HG02759 (cell line): ENCODE measurements around the gene PALS2.
A peak's percentile ranks its signal among the peaks of the same experiment; 100 is the strongest.

Experiments used
- ATAC-seq: cut with Tn5 transposase; IDR thresholded peaks from one replicate; pipeline ENCODE4 v1.9.1; 2021; ENCODE audit warnings: mild to moderate bottlenecking, moderate library complexity; ENCODE audit not compliant: unreplicated experiment

The PALS2 gene, protein sequence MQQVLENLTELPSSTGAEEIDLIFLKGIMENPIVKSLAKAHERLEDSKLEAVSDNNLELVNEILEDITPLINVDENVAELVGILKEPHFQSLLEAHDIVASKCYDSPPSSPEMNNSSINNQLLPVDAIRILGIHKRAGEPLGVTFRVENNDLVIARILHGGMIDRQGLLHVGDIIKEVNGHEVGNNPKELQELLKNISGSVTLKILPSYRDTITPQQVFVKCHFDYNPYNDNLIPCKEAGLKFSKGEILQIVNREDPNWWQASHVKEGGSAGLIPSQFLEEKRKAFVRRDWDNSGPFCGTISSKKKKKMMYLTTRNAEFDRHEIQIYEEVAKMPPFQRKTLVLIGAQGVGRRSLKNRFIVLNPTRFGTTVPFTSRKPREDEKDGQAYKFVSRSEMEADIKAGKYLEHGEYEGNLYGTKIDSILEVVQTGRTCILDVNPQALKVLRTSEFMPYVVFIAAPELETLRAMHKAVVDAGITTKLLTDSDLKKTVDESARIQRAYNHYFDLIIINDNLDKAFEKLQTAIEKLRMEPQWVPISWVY

DNA sequence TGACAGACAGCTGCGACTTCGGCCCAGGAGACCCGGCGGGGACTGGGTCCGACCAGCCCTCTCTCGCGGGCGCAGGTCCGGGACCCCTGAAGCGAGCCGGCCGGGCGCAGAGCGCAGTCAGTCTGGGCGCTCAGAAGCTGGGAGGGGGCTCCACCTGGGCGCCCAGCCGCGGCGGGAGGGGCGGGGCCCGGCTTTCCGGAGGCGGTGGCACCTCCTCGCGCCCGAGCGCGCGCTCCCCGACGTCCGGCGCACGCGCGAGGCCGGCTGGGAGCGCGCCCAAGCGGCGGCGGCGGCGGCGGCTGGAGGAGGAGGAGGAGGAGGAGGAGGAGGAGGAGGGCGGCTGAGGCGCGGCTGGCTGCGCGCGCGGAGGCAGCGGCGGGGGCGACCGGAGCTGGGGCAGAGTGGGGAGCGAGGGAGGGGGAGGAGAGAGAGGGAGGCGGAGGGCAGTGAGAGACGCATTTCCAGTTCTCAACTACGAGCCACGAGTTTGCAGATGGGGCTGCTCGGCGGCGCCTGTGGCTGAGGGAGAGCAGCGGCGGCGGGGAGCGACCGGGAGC lies at the start of gene PALS2:
PALS2 (plus strand) TSS at position 456 of the 557 bp plus-strand sequence. CDS start 50,216 bp downstream, outside the sequence.
- ATAC-seq, result peak; percentile 58

DNA sequence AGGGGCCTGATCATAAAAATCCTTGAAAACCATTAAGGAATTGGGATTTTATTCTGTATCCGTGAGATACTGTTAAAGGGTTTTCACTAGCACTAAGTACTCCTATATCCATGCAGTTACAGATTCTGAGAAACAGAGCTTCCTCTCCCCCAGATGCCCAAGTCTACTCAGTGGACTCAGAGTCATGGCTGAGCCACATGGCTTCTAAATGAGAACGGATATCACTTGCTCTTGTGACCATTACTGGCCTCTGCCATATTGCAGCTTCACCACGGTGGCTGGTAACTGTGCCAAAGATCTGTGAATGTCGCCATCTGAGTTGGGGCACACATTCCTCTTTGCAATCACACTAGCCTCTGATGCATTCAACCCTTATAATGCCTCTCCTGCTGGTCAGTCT lies 42.0 kb upstream of the PALS2 start:
- no peak for ATAC-seq

DNA sequence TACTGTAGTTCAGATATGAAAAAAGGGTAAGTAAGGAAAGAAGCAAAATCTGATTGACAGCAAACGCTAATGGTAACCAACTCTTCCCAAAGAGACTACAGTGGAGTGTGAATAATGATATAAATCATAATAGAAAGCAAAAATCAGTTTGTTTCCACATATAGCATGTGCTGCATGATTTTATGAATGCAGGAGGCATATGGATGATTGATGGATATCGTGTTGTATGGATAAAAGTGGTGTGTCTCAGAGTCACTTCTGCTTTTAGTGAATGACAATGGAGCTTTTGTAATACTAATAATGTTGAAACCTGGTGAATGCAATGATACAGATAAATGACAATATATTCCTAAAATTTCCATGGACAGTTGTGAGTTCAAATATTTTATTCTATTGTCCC lies 36.6 kb upstream of the PALS2 start:
- no peak for ATAC-seq

DNA sequence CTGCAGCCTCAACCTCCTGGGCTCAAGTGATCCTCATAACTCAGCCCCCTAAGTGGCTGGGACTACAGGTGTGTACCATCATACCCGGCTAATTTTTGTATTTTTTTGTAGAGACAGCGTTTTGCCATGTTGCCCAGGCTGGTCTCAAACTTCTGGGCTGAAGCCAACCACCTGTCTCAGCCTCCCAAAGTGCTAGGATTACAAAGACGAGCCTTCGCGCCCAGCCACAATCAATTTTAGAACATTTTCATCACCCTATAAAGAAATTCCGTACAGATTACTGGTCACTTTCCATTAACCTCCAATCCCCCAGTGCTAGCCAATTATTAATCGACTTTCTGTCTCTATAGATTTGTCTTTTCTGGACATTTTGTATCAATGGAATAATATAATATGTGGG lies 32.3 kb upstream of the PALS2 start:
- ATAC-seq, result no peak

DNA sequence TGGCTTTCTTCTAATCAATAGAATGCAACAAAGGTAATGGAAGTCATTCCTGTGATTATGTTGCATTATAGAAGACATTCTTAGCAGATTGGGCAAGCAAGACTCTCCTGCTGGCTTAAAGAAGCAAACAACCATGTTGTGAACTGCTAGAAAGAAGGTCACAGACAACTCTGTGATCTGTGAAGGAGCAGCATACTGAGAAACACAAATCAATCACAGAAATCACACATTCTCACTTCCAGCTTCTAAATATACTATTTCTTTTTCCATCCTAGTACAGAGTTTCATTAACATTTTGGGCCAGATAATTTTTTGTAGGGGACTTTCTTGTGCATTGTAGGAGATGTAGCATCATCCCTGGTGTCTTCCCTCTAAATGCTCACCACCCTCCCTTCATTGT lies 28.0 kb upstream of the PALS2 start:
- ATAC-seq, result no peak

DNA sequence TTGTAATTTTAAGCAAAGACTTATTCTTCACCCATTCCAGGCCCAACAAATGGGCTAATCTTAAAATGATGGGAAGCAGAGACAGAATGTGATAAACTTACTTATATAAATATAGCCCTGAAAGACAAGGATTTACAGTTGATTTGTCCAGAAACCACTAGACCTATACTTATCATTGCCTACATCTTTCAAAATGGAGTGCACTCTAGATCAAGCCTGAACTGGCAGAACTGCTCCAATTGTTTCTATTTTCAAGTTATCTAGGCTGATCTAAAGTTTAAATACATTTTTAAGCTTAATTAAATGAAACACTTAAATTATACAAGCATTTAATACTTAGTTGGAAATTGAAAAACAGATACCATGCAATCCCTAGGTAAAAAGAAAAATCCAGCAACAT lies 24.9 kb upstream of the PALS2 start:
- no peak for ATAC-seq

DNA sequence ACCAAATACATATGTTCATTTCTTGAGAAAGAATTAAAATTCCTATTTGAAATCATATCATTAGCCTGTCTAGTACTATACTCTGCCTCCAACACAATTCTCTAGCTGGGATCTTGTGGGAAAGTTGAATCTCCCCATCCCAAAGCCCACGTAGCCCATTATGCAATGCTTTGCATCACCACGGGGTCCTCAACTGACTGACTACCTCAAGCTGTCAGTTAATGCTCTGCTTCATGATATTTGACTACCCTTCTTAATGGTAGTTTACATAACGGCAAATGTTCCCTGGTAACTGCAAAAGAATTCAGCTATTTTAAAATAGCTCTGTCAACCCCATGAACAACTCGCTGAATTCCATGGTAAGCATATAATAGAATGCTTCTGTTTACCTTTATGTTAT lies 23.3 kb upstream of the PALS2 start:
- no peak for ATAC-seq

DNA sequence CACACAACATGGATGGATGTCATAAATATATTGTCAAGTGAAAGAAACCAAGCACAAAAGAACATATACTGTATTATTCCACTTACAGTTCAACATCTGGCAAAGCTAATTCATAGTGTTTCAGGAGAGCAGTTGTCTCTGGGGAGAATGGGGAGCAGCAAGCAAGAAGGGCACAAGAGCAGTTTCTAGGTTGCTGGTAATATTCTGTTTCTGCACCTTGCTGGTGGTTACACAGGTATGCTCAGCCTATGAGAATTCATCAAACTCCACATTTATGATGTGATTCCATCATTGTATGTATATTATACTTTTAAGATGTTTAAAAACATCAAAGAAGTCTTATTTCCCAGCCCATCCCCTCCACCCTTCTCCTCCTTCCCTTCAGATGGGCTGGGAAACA lies 18.1 kb upstream of the PALS2 start:
- ATAC-seq, result no peak

DNA sequence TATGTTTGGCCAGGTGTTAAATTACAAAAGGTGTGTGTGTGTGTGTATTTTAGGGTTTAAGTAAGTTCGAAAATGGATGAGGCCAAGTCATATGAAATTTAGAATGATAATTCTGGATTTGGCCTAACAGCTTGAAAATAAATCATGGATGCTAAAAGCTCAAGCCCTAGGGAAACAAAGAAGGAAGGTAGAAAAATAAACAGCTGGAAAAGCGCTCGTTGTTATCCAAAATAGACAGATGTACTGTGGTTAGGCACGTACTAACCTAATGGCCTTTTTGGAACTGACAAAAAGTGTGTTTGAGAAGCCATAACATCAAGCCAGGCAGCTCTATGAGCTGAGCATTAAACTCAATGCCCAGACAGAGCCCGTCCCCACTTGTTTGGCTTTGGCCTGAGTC lies 17.5 kb upstream of the PALS2 start:
- no peak for ATAC-seq

DNA sequence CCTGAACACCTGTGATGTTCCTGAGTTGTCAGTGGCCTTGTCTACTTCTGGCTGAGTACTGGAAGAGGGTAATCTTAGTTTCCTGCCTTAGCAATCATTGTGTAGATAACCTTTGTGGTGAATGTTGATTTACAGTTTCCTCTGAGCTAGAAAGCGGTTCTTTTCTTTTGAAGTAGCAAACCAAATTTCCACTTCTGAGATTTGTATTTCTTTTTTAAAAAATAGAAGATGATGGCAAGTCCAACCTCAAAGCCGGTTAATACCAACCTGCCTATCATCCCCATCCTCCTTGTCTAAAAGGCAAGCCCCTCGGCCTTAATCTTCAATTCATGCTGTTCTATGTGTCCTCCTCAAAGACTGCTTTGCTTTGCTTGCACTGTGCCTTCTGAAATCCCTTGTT lies 12.5 kb upstream of the PALS2 start:
- ATAC-seq, result no peak

DNA sequence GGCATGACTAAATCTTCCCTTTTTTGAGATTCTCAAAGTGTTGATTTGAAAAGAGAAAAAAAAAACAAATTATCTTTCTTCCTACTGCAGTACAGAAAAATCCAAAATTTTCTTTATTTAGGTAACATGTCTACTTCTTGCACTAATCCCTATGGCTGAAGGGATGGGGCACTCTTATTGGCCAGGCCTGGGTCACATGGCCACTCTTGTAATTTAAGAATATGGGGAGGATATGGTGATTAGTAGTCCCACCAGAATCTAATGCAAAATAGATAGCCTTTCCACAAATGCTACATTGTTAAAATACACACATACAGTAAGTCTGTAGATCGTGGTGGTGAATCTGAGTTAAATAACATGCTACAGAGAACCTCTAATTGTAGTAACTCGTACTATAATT lies 7.0 kb upstream of the PALS2 start:
- no peak for ATAC-seq

DNA sequence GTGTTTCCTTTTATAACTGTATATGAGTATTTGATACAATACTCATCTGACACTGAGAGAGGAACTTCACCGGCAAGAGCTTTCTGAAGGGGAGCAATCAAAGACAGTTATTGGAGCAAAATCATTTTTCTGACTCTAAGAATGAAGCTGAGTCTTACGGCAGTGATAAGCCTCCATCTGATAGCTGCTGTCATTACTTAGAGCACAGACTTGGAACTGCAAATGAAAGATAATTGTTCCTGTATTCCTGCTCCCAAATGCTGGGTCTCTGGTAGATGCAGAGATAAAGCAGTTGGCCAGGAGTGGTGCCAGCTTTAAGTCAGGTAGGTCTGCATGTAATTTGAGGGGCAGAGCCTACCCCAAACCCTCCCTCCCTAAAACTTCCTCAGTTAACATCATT lies 2.3 kb upstream of the PALS2 start:
- ATAC-seq, result no peak

DNA sequence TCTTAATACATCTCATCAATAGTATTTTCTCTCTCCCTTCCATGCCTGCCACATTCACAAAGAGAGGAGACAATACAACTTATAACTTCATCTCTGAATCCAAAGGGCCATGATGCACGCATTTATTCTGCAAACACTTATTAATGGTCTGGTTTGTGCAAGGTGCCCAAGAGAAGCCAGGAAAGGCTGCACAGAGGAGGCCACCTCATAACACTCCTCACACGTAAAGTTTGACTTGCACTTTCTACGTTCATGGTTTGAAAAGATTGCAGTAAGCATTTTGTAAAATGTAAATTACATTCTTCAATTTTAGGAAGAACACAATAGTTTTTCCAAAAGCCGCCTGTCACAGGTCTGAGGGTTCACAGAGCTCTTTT lies 1.2 kb upstream of the PALS2 start:
- no peak for ATAC-seq

DNA sequence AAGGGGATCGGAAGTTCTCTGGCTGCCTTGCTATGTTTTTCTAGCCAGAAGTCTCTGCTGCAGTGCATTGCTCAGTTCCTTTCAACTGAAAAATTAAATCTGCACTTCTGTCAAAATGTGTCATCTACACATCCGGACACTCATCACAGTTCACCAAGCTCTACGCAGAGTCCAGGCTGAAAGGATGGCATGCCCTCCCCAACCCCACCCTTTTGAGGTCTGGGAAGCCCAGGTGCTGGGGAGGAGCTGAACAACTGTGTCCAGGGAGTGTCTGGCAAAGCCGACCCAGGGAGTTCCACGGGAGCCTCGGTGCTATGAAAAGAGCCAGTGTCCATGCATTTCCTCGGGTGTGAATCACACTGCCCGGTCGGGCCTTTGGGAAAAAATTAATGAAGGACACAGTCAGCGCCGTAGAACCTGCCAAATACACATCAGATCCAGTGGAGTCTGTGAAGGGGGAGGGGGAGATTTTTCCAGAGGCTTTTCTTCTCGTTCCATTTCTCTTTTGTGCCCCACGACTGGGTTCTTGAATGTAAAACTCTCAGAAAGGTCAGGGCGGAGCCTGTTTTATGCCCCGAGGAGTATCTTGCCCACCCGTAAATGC lies 757 bp upstream of the PALS2 start:
- ATAC-seq, result no peak

DNA sequence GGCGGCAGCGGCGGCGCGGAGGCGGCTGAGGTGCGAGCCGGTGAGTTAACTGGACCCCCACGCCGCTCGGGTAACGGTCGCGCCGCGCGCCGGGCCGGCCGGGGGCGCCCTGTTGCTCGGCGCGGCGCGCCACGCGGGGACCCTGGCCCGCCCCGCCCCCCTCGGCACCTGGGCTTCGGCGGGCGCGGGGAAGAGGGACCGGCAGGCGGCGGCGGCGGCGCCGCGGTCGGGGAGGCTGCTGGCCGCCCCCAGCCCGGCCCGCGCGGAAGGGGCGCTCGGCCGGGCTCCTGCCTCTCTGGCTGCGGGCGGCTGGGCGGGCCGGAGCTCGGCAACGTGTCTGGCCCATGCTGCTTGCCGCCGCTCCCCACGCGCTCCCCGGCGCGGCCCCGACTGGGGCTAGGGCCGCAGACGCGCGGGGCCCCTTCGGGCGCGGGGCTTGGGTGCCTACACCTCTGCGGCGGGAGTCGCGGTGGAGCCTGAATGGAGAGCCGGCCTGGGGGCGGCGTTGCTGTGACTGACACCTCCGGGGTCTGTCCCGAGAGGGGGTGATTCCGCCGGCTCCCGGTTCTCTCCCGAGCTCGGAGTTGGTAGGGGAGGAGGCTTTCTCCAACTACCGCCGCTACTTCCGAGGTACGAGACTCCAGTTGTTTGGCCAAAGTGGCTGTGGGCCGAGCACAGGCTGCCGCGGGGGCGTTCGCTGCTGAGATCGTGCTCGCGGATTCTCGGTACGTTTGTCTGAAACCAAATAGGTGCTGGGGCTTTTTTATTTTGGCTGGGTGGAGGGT lies 494 bp downstream of the PALS2 start:
- ATAC-seq, result peak; percentile 39

DNA sequence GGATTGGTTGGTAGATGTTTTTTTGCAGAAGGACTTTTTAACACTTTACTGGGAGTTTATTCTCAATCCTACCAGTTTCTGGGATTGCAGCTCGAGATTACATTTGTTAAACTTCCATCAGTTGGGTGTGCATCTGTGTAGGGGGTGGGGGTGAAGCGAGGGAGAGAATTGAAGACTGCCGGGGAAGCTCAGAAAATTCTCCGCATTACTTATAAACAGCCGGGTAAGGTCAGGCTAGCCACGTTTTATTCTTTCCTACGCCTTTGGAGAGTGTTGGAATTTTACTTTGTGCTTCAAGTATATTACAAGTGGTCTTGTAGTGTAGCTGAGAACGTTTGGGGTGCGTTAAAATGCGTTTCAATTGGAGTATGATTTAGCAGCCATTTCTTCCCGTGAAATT lies 1.1 kb downstream of the PALS2 start:
- ATAC-seq, result no peak

DNA sequence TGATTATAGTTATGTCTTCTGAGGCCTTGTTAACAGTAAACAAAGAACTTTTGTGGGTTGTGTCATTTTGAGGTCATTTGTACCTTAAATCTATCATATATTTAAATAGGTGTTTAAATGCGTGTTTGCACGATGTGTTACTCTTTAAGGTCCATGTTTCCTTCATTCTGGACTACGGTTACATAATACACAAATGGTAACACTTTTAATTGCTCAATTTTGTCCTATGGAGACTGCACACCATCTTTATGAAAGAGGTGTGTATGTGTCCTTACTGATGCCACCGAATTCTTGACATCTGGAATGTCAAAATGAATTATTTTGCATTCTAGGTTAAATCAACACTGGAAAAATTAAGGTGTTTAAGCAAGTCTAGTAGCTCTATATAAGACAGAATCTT lies 1.7 kb downstream of the PALS2 start:
- no peak for ATAC-seq

DNA sequence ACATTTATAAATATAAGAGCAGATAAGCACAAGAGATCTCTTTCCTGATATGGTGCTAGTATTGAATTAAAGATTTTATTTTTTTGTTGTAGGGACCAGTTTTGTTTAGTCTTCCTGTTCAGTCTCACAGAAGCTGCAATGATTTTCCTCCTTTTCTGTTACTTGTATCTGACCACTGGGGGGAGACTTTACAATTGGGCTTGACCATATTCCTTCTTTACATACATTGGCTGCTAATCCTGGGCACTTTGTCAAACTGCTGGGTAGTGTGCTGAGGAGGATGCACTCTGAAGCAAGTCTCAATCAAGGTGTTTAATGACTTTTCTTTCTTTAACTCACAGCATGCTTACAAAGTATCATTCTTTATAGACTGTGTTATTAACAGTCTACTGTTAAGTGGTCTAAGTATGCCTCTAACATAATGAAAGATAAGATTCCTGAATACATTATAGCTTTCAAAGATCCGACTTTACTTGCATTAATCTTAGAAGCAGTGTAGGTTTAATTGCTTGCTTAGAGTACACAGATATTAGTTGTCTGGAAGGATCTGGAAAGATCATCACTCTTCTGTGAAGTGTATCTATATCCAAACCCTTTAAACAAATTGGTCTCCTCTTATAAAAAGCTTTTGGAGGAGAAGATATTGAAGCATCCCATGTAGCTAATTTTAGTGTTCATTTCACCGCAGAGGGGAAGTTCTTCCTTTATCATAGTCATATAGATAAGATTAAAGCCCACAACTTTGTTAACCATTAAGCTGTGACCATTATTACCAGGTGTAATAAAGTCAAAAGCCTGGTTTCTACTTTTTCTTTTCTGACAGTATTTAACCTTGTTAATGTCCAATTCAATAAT lies 3.1 kb downstream of the PALS2 start:
- ATAC-seq, result peak; percentile 22

DNA sequence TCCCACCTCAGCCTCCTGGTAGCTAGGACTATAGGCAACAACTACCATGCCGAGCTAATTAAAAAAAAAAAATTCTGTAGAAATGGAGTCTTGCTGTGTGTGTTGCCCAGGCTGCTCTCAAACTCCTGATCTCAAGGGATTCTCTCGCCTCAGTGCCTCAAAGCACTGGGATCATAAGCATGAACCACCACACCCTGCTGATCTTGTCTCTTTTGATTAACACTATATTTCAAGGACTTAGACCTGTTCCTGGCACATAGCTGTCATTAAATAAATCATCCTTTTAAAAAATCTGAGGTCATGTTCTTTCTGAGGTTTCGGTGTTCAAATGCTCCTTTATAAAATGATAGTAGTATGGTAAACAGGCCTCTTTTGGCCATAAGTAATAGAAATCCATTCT lies 4.8 kb downstream of the PALS2 start:
- no peak for ATAC-seq

DNA sequence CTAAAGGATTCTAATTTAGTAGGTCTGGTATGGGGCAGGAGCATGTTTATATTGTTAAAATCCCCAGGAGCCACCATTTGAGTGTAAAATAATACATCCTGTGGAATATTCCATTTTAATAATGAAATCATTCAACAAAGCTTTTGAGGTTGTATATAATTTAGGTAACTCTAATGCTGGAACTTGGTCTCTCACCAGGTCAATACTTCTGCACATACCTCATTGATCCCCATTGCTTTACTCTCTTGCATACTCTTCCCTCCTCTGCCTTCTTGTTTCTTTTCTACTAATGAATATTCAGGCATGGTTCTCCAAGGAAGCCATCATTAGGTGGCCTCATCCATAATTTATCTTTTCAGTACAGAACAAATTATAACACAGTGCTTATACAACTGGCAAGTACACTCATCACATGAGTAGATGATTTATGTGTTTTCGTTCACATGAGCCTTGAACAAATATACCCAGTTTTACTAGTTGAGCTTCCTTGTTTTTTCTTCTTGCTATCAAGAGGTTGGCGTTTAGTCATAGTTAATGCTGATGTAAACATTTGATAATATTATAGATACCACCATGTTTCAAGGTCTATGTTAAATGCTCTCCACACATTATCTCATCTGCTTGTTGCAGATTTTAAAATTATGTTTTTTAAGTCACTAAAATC lies 7.2 kb downstream of the PALS2 start:
- ATAC-seq, result no peak
